HepG2 (cell line): Measurements from ENCODE around the gene LDLRAD4.

Experiments
- DBP ChIP-seq: sonication (generic); formaldehyde crosslinking; IDR thresholded peaks from 2 replicates; pipeline ENCODE4 v1.4.0; 2020; ENCODE audit warnings: missing genetic modification reagents; ENCODE audit errors: not compliant biosample characterization
- PBX3 ChIP-seq: sonication (generic); formaldehyde crosslinking; IDR thresholded peaks from 2 replicates; pipeline ENCODE4 v1.8.1; 2023; ENCODE audit warnings: missing genetic modification reagents, inconsistent platforms, borderline replicate concordance
- POLR2A ChIP-seq, 2 experiments: IDR thresholded peaks; 2 replicates each; pipeline ENCODE4 v1.6.1; 2011; ENCODE audit warnings: low read depth in 2 of 2, low read length in 2 of 2, mild to moderate bottlenecking in 1 of 2, moderate library complexity in 1 of 2; ENCODE audit not compliant: insufficient read depth in 1 of 2
- ZNF792 ChIP-seq: IDR thresholded peaks from 2 replicates; pipeline ENCODE4 v1.6.1; 2016
- TF ChIP-seq, protein P1 (sequence below): sonication (generic); formaldehyde crosslinking; IDR thresholded peaks from 2 replicates; pipeline ENCODE4 v1.5.0; 2020; ENCODE audit warnings: mild to moderate bottlenecking, missing genetic modification reagents, moderate library complexity

- no peak for TF ChIP-seq DBP (CRISPR knock-in tag)
- TF ChIP-seq PBX3 (CRISPR knock-in tag), result no peak
- TF ChIP-seq POLR2A (IDR thresholded peaks at IDR 0.05; ENCODE audit: insufficient read depth in 1 of 2, low read depth in 2 of 2, low read length in 2 of 2), result no peak
- TF ChIP-seq, protein P1, sequence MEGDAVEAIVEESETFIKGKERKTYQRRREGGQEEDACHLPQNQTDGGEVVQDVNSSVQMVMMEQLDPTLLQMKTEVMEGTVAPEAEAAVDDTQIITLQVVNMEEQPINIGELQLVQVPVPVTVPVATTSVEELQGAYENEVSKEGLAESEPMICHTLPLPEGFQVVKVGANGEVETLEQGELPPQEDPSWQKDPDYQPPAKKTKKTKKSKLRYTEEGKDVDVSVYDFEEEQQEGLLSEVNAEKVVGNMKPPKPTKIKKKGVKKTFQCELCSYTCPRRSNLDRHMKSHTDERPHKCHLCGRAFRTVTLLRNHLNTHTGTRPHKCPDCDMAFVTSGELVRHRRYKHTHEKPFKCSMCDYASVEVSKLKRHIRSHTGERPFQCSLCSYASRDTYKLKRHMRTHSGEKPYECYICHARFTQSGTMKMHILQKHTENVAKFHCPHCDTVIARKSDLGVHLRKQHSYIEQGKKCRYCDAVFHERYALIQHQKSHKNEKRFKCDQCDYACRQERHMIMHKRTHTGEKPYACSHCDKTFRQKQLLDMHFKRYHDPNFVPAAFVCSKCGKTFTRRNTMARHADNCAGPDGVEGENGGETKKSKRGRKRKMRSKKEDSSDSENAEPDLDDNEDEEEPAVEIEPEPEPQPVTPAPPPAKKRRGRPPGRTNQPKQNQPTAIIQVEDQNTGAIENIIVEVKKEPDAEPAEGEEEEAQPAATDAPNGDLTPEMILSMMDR, result no peak
- TF ChIP-seq ZNF792 (CRISPR knock-in tag), result no peak
These were observed 55.2 kb downstream of the LDLRAD4 start for GRCh38 chr18:13273800-13274199.
